Kidney (tissue), 14 donors: ENCODE data around the gene CYP2S1. TPM values are rescaled to one million over a fixed set of nuclear protein-coding genes. Genes with fewer than 3 reads are reported as not detected.
"Not testable (repeated sequence)": the region's sequence is repeated elsewhere in the genome, so short reads cannot be mapped to it uniquely, and the experiment has no call there.

Source experiments
- DNase-seq, 5 donors: peaks; one replicate each; pipeline ENCODE4 v3.0.0-alpha.2; 2013 to 2020
- FAIRE-seq: peaks from 2 replicates; lab custom pipeline; 2012; peaks lifted over from hg19 to GRCh38; lab: Jason Lieb, UNC
- H3K27ac ChIP-seq, 2 donors: one replicate each; pipeline ENCODE4 v1.7.0; 2013; ENCODE audit warnings: low read depth in 2 of 2, low read length in 2 of 2, inconsistent platforms in 1 of 2
- H3K27me3 ChIP-seq: one replicate; pipeline ENCODE4 v1.7.1; 2013; ENCODE audit warnings: low read length, inconsistent platforms; ENCODE audit not compliant: control insufficient read depth, insufficient read depth
- H3K36me3 ChIP-seq, 3 donors: one replicate each; pipeline versions ENCODE4 v1.7.0 to v1.7.1; 2013; ENCODE audit warnings: low read length in 3 of 3, control low read depth in 1 of 3, inconsistent platforms in 1 of 3; ENCODE audit not compliant: insufficient read depth in 3 of 3, control insufficient read depth in 2 of 3
- H3K4me1 ChIP-seq, 3 donors: one replicate each; pipeline versions ENCODE4 v1.7.0 to v1.7.1; 2013; ENCODE audit warnings: low read length in 3 of 3, inconsistent platforms in 1 of 3, low read depth in 1 of 3; ENCODE audit not compliant: control insufficient read depth in 2 of 3, insufficient read depth in 2 of 3
- H3K4me3 ChIP-seq, 3 donors: one replicate each; pipeline versions ENCODE4 v1.7.0 to v1.8.1; 2013; ENCODE audit warnings: low read length in 3 of 3, control low read depth in 1 of 3, inconsistent platforms in 1 of 3
- H3K9ac ChIP-seq, 3 donors: one replicate each; pipeline versions ENCODE4 v1.7.0 to v1.7.1; 2013; ENCODE audit warnings: low read length in 3 of 3, control low read depth in 1 of 3, inconsistent platforms in 1 of 3
- H3K9me3 ChIP-seq, 3 donors: one replicate each; pipeline versions ENCODE4 v1.7.0 to v1.7.1; 2013; ENCODE audit warnings: low read length in 3 of 3, control low read depth in 1 of 3, inconsistent platforms in 1 of 3; ENCODE audit not compliant: control insufficient read depth in 2 of 3, insufficient read depth in 1 of 3
- intact Hi-C: fragments of 100-400 bp; cut with DNase I; formaldehyde crosslinking; loops from one replicate; pipeline ENCODE4 v1.11.1; 2022
- polyA plus RNA-seq: library from polyadenylated mRNA; stranded (reverse); fragments of 350-450 nt; fragmentation: Illumina TruSeq; extraction: RNeasy Lipid Tissue Mini Kit (QIAGEN cat#74804); gene quantifications from one replicate; pipeline ENCODE4 v1.2.3, GENCODE V29; 2014; ENCODE audit warnings: low read depth, low replicate concordance; ENCODE audit not compliant: insufficient read depth
- total RNA-seq: library from RNA; stranded (reverse); fragmentation: NEBNext Ultra II Directional; extraction: Animal tissue kit (Norgen Biotek cat#: 25700); gene quantifications from one replicate; pipeline ENCODE4 v1.2.1, GENCODE V29; 2021
- TF ChIP-seq, protein P1 (sequence below): IDR thresholded peaks from 3 replicates; pipeline ENCODE4 v1.5.1; 2012; ENCODE audit warnings: mild to moderate bottlenecking, moderate library complexity, borderline replicate concordance; ENCODE audit not compliant: insufficient read depth; ENCODE audit errors: extremely low read depth
- donor health status: control.
- donor health status: control.
- donor health status: control.
- donor health status: control.
- donor health status: control.
- donor health status: DM: yes; HTN: yes; CAD: no.
- donor health status: Normal renal cell carcinoma (clear cell type).

Gene CYP2S1
- total and polyA plus RNA-seq, 2 donors from 2014 or later: 0.97 to 2.0 TPM

DNA sequence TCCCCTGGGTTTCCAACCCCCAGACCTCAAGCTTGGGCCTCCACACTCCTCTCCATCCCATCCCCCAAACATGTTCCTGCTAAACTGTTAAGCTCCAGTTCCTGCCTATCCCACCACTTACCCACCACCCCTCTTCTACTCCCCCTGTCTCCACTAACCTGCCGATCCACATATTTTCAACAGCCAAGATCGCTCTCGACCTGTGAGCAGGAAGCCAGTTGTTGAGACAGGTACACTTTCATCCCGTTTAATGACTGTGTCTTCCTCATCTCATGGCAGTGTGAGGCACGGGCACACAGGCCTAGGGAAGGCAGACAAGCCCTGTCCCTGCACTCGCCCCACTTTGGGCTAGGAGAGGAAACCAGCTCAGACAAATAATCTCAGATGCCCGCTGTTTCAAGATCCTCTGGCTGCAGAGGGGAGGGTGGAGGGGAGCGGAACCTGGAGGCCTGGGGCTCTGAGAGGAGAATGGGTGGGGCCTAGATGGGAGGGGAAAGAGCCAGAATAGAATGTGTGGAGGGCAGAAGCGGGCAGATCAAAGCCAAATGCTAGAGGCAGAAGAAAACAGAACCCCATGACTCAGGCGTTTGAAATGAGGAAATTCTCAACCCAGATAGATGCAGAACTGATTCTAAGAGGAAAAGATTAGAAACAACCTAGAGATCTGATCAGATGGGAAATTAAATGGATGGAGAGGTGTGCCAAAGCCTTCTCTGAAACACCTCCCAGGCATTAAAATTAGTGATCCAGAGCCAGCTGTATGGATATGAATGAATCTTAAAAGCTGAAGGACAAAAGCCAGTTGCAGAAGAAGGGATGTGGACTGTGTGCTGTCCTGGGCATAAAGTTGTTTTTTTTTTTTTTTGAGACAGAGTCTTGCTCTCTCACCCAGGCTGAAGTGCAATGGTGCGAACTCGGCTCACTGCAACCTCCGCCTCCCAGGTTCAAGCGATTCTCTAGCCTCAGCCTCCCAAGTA is 16.9 kb upstream of the CYP2S1 start:
- Histone ChIP-seq H3K9ac (no peak overlapping the region), H3K4me3 (no peak overlapping the region), H3K9me3 (no peaks in the 10 kb centered on the region), H3K27me3 (no peaks in the 10 kb centered on the region), H3K36me3 (no peaks in the 10 kb centered on the region), H3K27ac (no peak overlapping the region), H3K4me1 (no peaks in the 10 kb centered on the region)
- TF ChIP-seq, protein P1, sequence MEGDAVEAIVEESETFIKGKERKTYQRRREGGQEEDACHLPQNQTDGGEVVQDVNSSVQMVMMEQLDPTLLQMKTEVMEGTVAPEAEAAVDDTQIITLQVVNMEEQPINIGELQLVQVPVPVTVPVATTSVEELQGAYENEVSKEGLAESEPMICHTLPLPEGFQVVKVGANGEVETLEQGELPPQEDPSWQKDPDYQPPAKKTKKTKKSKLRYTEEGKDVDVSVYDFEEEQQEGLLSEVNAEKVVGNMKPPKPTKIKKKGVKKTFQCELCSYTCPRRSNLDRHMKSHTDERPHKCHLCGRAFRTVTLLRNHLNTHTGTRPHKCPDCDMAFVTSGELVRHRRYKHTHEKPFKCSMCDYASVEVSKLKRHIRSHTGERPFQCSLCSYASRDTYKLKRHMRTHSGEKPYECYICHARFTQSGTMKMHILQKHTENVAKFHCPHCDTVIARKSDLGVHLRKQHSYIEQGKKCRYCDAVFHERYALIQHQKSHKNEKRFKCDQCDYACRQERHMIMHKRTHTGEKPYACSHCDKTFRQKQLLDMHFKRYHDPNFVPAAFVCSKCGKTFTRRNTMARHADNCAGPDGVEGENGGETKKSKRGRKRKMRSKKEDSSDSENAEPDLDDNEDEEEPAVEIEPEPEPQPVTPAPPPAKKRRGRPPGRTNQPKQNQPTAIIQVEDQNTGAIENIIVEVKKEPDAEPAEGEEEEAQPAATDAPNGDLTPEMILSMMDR: no peak
- intact Hi-C loops: no loop called here
- DNase-seq (peak; percentile 38 to 73 (median 58)), FAIRE-seq (no peak)

DNA sequence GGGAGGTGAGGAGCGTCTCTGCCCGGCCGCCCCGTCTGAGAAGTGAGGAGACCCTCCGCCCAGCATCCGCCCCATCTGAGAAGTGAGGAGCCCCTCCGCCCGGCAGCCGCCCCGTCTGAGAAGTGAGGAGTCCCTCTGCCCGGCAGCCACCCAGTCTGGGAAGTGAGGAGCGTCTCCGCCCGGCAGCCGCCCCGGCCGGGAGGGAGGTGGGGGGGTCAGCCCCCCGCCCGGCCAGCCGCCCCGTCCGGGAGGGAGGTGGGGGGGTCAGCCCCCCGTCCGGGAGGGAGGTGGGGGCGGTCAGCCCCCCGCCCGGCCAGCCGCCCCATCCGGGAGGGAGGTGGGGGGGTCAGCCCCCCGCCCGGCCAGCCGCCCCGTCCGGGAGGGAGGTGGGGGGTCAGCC is 12.8 kb upstream of the CYP2S1 start:
- H3K4me3 ChIP-seq, H3K27me3 ChIP-seq, H3K9ac ChIP-seq, intact Hi-C loops, H3K9me3 ChIP-seq, FAIRE-seq, H3K36me3 ChIP-seq, DNase-seq, H3K4me1 ChIP-seq, H3K27ac ChIP-seq: not testable (repeated sequence)

DNA sequence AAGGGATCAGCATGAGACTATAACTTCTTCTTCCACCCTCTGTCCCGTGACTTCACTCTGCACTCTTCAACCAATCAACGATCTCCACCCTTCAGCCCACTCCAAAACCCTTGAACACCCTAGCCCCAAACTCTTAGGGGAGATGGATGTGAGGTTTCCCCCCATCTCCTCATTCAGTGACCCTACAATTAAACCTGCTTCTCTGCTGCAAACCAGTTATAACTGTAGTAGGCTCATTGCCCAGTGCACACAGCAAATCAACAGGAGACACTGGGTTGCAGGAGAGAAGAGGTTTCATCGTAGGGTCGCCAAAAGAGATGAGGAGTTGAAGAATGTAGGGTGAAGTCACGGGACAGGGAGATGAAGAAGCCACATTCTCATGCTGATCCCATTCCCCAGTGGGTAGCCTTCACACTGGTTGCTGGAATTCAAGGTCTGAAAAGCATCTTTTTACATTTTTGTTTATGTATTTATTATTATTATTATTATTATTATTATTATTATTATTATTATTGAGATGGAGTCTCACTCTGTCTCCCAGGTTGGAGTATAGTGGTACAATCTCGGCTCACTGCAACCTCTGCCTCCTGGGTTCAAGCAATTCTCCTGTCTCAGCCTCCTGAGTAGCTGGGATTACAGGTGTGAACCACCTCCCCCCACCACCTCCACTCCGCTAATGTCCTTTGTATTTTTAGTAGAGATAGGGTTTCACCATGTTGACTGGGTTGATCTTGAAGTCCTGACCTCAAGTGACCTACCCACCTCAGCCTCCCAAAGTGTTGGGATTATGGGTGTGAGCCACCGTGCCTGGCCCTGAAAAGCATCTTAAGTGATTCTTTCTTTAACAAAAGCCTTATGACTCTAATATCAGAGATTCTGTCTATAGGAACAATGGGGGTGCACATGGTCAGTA is 5.8 kb upstream of the CYP2S1 start:
- H3K4me1 ChIP-seq: no peaks in the 10 kb centered on the region
- intact Hi-C loops: no loop called here
- no peak overlapping the region for H3K4me3 ChIP-seq
- FAIRE-seq (no peak), DNase-seq (no peak)
- H3K9ac ChIP-seq: no peak overlapping the region
- no peaks in the 10 kb centered on the region for H3K36me3 ChIP-seq
- peaks cover 4% of the 10 kb centered on the region for H3K27me3 ChIP-seq
- no peak overlapping the region for H3K27ac ChIP-seq
- H3K9me3 ChIP-seq: no peaks in the 10 kb centered on the region
- TF ChIP-seq, protein P1: no peak

DNA sequence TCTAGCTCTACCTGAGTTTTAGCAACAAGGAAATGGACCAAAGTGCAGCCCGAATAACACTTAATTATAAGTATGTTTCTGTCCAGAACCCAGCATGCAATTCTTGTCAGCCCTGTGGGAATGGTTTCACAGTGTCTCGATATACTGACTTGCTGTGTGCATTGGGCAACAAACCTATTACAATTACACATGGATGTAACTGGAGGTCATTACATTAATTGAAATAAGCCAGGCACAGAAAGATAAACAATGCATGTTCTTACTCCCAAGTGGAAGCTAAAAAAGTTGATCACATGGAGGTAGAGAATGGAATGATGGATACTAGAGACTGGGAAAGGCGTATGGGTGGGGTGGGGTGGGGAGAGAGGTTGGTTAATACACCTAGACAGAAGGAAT is 5.1 kb upstream of the CYP2S1 start:
- H3K4me3 ChIP-seq: no peak overlapping the region
- H3K9ac ChIP-seq: no peak overlapping the region
- DNase-seq (no peak), FAIRE-seq (no peak)
- no peaks in the 10 kb centered on the region for H3K36me3 ChIP-seq
- H3K4me1 ChIP-seq: peaks cover 0 to 2% (median 0%) of the 10 kb centered on the region in 3 donors
- intact Hi-C loops: no loop called here
- H3K27ac ChIP-seq: no peak overlapping the region
- peaks cover 8% of the 10 kb centered on the region for H3K27me3 ChIP-seq
- H3K9me3 ChIP-seq: no peaks in the 10 kb centered on the region
- TF ChIP-seq, protein P1: no peak
